CD1c-positive myeloid dendritic cell (primary cell): ENCODE results near the gene PHYHIPL.
"Not testable (repeated sequence)": the region's sequence is repeated elsewhere in the genome, so short reads cannot be mapped to it uniquely, and the experiment has no call there.

Source experiments
- DNase-seq: peaks from one replicate; pipeline ENCODE4 v3.0.0-alpha.2; 2016; ENCODE audit errors: extremely low spot score

PHYHIPL gene

GRCh38 chr10:59206204-59206720 is 29.8 kb downstream of the PHYHIPL start:
- DNase-seq, result no peak

- DNase-seq, result no peak
These were observed 35.9 kb downstream of the PHYHIPL start for GRCh38 chr10:59212301-59212798.

GRCh38 chr10:59214160-59214559 is 37.7 kb downstream of the PHYHIPL start:
- DNase-seq, result no peak

GRCh38 chr10:59216178-59216869 is 39.9 kb downstream of the PHYHIPL start:
- DNase-seq, result no peak

GRCh38 chr10:59222788-59223187 is 46.3 kb downstream of the PHYHIPL start:
- DNase-seq, result no peak

GRCh38 chr10:59223597-59223996 is 47.2 kb downstream of the PHYHIPL start:
- not testable (repeated sequence) for DNase-seq

- no peak for DNase-seq
These were observed 48.8 kb downstream of the PHYHIPL start for GRCh38 chr10:59225211-59225610.

- no peak for DNase-seq
These were observed 50.8 kb downstream of the PHYHIPL start for GRCh38 chr10:59227136-59227673.

- DNase-seq, result no peak
These were observed 53.0 kb downstream of the PHYHIPL start for GRCh38 chr10:59229441-59229840.

- DNase-seq, result no peak
These were observed 57.8 kb downstream of the PHYHIPL start for GRCh38 chr10:59234194-59234593.

- peak; percentile 20 for DNase-seq
These were observed 58.5 kb downstream of the PHYHIPL start for GRCh38 chr10:59234816-59235429.

GRCh38 chr10:59236064-59236697 is 59.7 kb downstream of the PHYHIPL start:
- DNase-seq, result no peak

- DNase-seq, result no peak
These were observed 61.3 kb downstream of the PHYHIPL start for GRCh38 chr10:59237775-59238174.

- DNase-seq, result not testable (repeated sequence)
These were observed 62.7 kb downstream of the PHYHIPL start for GRCh38 chr10:59239108-59239507.

- peak; percentile 52 for DNase-seq
These were observed 64.2 kb downstream of the PHYHIPL start for GRCh38 chr10:59240582-59241183.

- DNase-seq, result no peak
These were observed 65.6 kb downstream of the PHYHIPL start for GRCh38 chr10:59242057-59242456.

GRCh38 chr10:59242991-59243390 is 66.5 kb downstream of the PHYHIPL start:
- no peak for DNase-seq

GRCh38 chr10:59243611-59244195 is 67.3 kb downstream of the PHYHIPL start:
- no peak for DNase-seq

GRCh38 chr10:59244871-59245270 is 68.4 kb downstream of the PHYHIPL start:
- DNase-seq, result no peak

GRCh38 chr10:59245686-59246085 is 69.2 kb downstream of the PHYHIPL start:
- DNase-seq, result peak; percentile 9

GRCh38 chr10:59252491-59252890 is 76.0 kb downstream of the PHYHIPL start:
- DNase-seq, result no peak

- DNase-seq, result no peak
These were observed 79.0 kb downstream of the PHYHIPL start for GRCh38 chr10:59255463-59255862.
